Frontal cortex (tissue), 4 donors: Measurements from ENCODE around the gene METTL27. TPM values are rescaled to one million over a fixed set of nuclear protein-coding genes. Genes with fewer than 3 reads are reported as not detected.
"Not testable (repeated sequence)": the region's sequence is repeated elsewhere in the genome, so short reads cannot be mapped to it uniquely, and the experiment has no call there.

Source experiments
- DNase-seq, 2 donors: peaks; one replicate each; pipeline ENCODE4 v3.0.0; 2012; ENCODE audit warnings: low spot score in 2 of 2
- FAIRE-seq: peaks from 2 replicates; lab custom pipeline; 2012; peaks lifted over from hg19 to GRCh38; lab: Jason Lieb, UNC
- total RNA-seq: library from RNA; depleted of rRNA; stranded (reverse); fragments of >200 nt; gene quantifications from one replicate; pipeline ENCODE4 v1.2.3, GENCODE V29; 2014
- donor health status: control.
- donor health status: control.
- donor health status: control.

The METTL27 gene
- total RNA-seq, 1 donor from 2014 or later, result 0.41 TPM

GRCh38 chr7:73824986-73825385, 17.3 kb downstream of the METTL27 start:
- DNase-seq (no peak), FAIRE-seq (no peak)

- no peak for DNase-seq
These were observed 18.3 kb downstream of the METTL27 start for GRCh38 chr7:73823873-73824592.

GRCh38 chr7:73823257-73823656, 19.1 kb downstream of the METTL27 start:
- DNase-seq, result no peak
- no peak for FAIRE-seq

More at GRCh38 chr7:73823873-73824592, 18.3 kb downstream of the METTL27 start:
- FAIRE-seq, result no peak

GRCh38 chr7:73822319-73823173, 19.8 kb downstream of the METTL27 start:
- no peak for DNase-seq

GRCh38 chr7:73821597-73822285, 20.6 kb downstream of the METTL27 start:
- FAIRE-seq, DNase-seq: not testable (repeated sequence)

More at GRCh38 chr7:73822319-73823173, 19.8 kb downstream of the METTL27 start:
- no peak for FAIRE-seq

GRCh38 chr7:73820013-73820412, 22.3 kb downstream of the METTL27 start:
- no peak for FAIRE-seq
- DNase-seq, result no peak

- no peak for FAIRE-seq
- no peak for DNase-seq
These were observed 25.2 kb downstream of the METTL27 start for GRCh38 chr7:73817121-73817520.

- no peak for DNase-seq
- FAIRE-seq, result no peak
These were observed 26.9 kb downstream of the METTL27 start for GRCh38 chr7:73815436-73815835.

GRCh38 chr7:73812996-73813395, 29.3 kb downstream of the METTL27 start:
- DNase-seq, result no peak
- FAIRE-seq, result no peak

- no peak for DNase-seq
- no peak for FAIRE-seq
These were observed 30.6 kb downstream of the METTL27 start for GRCh38 chr7:73811760-73812168.

GRCh38 chr7:73810998-73811360, 31.3 kb downstream of the METTL27 start:
- no peak for DNase-seq
- FAIRE-seq, result no peak

- FAIRE-seq (no peak), DNase-seq (no peak)
These were observed 32.8 kb downstream of the METTL27 start for GRCh38 chr7:73809467-73809951.

- no peak for FAIRE-seq
These were observed 39.9 kb downstream of the METTL27 start for GRCh38 chr7:73802459-73802858.

GRCh38 chr7:73801577-73801976, 40.7 kb downstream of the METTL27 start:
- FAIRE-seq (no peak), DNase-seq (no peak)

More at GRCh38 chr7:73802459-73802858, 39.9 kb downstream of the METTL27 start:
- DNase-seq, result no peak

- DNase-seq (no peak), FAIRE-seq (no peak)
These were observed 42.8 kb downstream of the METTL27 start for GRCh38 chr7:73799282-73800141.

- FAIRE-seq, DNase-seq: not testable (repeated sequence)
These were observed 45.1 kb downstream of the METTL27 start for GRCh38 chr7:73797176-73797575.

- not testable (repeated sequence) for DNase-seq, FAIRE-seq
These were observed 45.7 kb downstream of the METTL27 start for GRCh38 chr7:73796656-73797055.

- FAIRE-seq, result not testable (repeated sequence)
These were observed 47.1 kb downstream of the METTL27 start for GRCh38 chr7:73795188-73795587.

GRCh38 chr7:73791170-73791690, 51.1 kb downstream of the METTL27 start:
- not testable (repeated sequence) for FAIRE-seq, DNase-seq

More at GRCh38 chr7:73795188-73795587, 47.1 kb downstream of the METTL27 start:
- DNase-seq, result not testable (repeated sequence)
